T-cell (primary cell): ENCODE data around the gene CHAMP1. TPM values are rescaled to one million over a fixed set of nuclear protein-coding genes. Genes with fewer than 3 reads are reported as not detected.
"Not testable (repeated sequence)": the region's sequence is repeated elsewhere in the genome, so short reads cannot be mapped to it uniquely, and the experiment has no call there.

Experiments
- ATAC-seq, 4 experiments: fragments of 200-7000 bp in 3 of 4; fragments of 150-1000 bp in 1 of 4; cut with Tn5 transposase; replicated peaks in 1 of 4; 1 replicate in 3 of 4; 2 replicates in 1 of 4; pipeline ENCODE4 v1.10.0; 2021; ENCODE audit warnings: moderate library complexity in 3 of 4, mild to moderate bottlenecking in 2 of 4, moderate number of reproducible peaks in 1 of 4
- CTCF ChIA-PET, 2 donors: fragments of 300-600 bp; sonication (Branson Sonifier 250); formaldehyde crosslinking; loops; one replicate each; lab custom pipeline; 2022; ENCODE audit warnings: antibody characterized with exemption in 2 of 2; lab: Charles Lee
- POLR2A ChIA-PET, 2 donors: fragments of 300-600 bp; sonication (Branson Sonifier 250); formaldehyde crosslinking; loops; one replicate each; lab custom pipeline; 2022; ENCODE audit warnings: antibody characterized with exemption in 2 of 2; lab: Charles Lee
- DNase-seq, 35 experiments: peaks; one replicate each; pipeline versions ENCODE4 v3.0.0 to v3.0.0-alpha.2; 2013 to 2023
- H3K27ac ChIP-seq: one replicate; pipeline ENCODE4 v1.5.1; 2013; ENCODE audit warnings: low read length
- H3K27me3 ChIP-seq, 2 experiments: replicated peaks in 1 of 2; 1 replicate in 1 of 2; 2 replicates in 1 of 2; pipeline versions ENCODE4 v1.6.1 to v1.7.0; 2013; ENCODE audit warnings: low read length in 1 of 2, mixed read lengths in 1 of 2; ENCODE audit not compliant: control insufficient read depth in 2 of 2, insufficient read depth in 2 of 2; ENCODE audit errors: extremely low read depth in 1 of 2
- H3K36me3 ChIP-seq, 2 donors: 1 replicate in 1 of 2; 2 replicates in 1 of 2; pipeline versions ENCODE4 v1.6.1 to v1.7.0; 2013; ENCODE audit warnings: low read length in 1 of 2; ENCODE audit not compliant: control insufficient read depth in 2 of 2, insufficient read depth in 1 of 2; ENCODE audit errors: extremely low read depth in 1 of 2
- H3K4me1 ChIP-seq, 2 experiments: 1 replicate in 1 of 2; 2 replicates in 1 of 2; pipeline versions ENCODE4 v1.6.1 to v1.7.0; 2013; ENCODE audit warnings: low read length in 2 of 2, mixed read lengths in 1 of 2; ENCODE audit not compliant: insufficient read depth in 2 of 2, control insufficient read depth in 1 of 2; ENCODE audit errors: extremely low read depth in 1 of 2
- H3K4me3 ChIP-seq, 2 donors: 1 replicate in 1 of 2; 2 replicates in 1 of 2; pipeline versions ENCODE4 v1.5.1 to v1.7.0; 2013; ENCODE audit warnings: mild to moderate bottlenecking in 2 of 2, low read length in 1 of 2, moderate library complexity in 1 of 2; ENCODE audit not compliant: control insufficient read depth in 1 of 2; ENCODE audit errors: extremely low read depth in 1 of 2
- H3K9me3 ChIP-seq: 2 replicates; pipeline ENCODE4 v1.7.0; 2013
- H3K27ac Mint-ChIP-seq, 2 donors: one replicate each; pipeline ENCODE4 v1.8.0; 2020 to 2021; ENCODE audit warnings: mild to moderate bottlenecking in 2 of 2, mixed read lengths in 2 of 2
- H3K27me3 Mint-ChIP-seq, 2 donors: one replicate each; pipeline ENCODE4 v1.8.0; 2021 to 2022; ENCODE audit warnings: mixed read lengths in 2 of 2
- H3K36me3 Mint-ChIP-seq: one replicate; pipeline ENCODE4 v1.8.0; 2021; ENCODE audit warnings: mixed read lengths
- H3K4me1 Mint-ChIP-seq, 3 donors: one replicate each; pipeline ENCODE4 v1.8.0; 2020 to 2022; ENCODE audit warnings: mixed read lengths in 3 of 3, mild to moderate bottlenecking in 1 of 3
- H3K4me3 Mint-ChIP-seq, 3 donors: one replicate each; pipeline ENCODE4 v1.8.0; 2020 to 2022; ENCODE audit warnings: mild to moderate bottlenecking in 3 of 3, mixed read lengths in 3 of 3, moderate library complexity in 3 of 3
- H3K9me3 Mint-ChIP-seq, 3 donors: one replicate each; pipeline ENCODE4 v1.8.0; 2020 to 2022; ENCODE audit warnings: mixed read lengths in 3 of 3
- WGBS: methylation state at CpG from one replicate; pipeline ENCODE4 v1.1.5; 2013; ENCODE audit warnings: missing lambda C conversion rate; ENCODE audit not compliant: insufficient coverage; 5-methylcytosine and 5-hydroxymethylcytosine counted together
- total RNA-seq, 35 experiments: library from RNA in 6 of 35; stranded (reverse) in 6 of 35; fragments of 120-200 nt in 1 of 35; gene quantifications; one replicate each; pipeline versions ENCODE4 v1.2.1 to v1.2.4 and lab custom pipeline; 2013 to 2026

Gene CHAMP1
- total RNA-seq, 5 donors from 2014 or later (not counting 1 experiment from before 2014, with no cell fraction given): 14.0 to 21.7 (median 18.0) TPM

DNA sequence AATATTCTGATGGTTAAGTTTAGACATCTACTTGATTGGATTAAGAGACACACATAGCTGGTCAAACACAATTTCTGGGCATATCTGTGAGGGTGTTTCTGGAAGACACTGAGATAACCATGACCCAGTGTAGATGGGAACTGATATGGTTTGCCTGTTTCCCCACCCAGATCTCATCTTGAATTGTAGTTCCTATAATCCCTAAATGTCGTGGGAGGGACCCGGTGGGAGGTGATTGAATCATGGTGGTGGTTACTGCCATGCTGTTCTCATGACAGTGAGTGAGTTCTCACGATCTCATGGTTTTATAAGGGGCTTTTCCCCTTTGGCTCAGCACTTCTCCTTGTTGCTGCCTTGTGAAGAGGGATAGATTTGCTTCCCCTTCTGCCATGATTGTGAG lies 33.0 kb downstream of the CHAMP1 start:
- WGBS: no CpG with 5 or more reads among the region's 3 CpGs
- H3K36me3 Mint-ChIP-seq, CTCF ChIA-PET, H3K27me3 ChIP-seq, H3K4me3 ChIP-seq, H3K9me3 ChIP-seq, H3K4me1 Mint-ChIP-seq, ATAC-seq, DNase-seq, H3K27ac Mint-ChIP-seq, H3K9me3 Mint-ChIP-seq, H3K4me3 Mint-ChIP-seq, H3K27ac ChIP-seq, H3K36me3 ChIP-seq, H3K4me1 ChIP-seq: not testable (repeated sequence)
- peaks cover 11 to 41% of the 10 kb centered on the region in 2 donors for H3K27me3 Mint-ChIP-seq
- POLR2A ChIA-PET: interaction anchor here in 1 of 2 donors (0.7 kb wide), 1 partner anchor 27 kb away, joined by 3 read pairs; no protein-coding TSS in a partner anchor

DNA sequence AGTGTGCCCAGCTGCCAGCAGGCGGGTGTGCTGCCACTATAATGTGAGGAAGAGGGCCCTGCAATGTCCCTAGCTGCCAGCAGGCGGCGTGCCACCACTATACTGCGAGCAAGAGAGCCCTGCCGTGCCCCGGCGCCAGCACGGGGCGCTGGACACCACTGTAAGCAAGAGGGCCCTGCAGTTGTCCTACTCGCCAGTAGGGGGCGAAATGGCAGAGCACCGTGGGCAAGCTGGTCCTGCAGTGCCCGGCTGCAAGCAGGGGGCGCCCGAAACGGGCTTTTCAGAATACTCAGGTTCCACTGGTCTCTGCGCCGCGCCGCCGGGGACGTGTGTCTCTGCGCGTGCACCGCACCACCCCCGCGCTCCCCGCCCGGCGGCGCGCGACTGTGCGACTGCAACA lies 38.5 kb downstream of the CHAMP1 start:
- CTCF ChIA-PET, H3K27ac ChIP-seq, ATAC-seq, H3K4me1 ChIP-seq, H3K27me3 ChIP-seq, H3K4me3 ChIP-seq, H3K4me3 Mint-ChIP-seq, H3K9me3 Mint-ChIP-seq, H3K4me1 Mint-ChIP-seq, H3K9me3 ChIP-seq, POLR2A ChIA-PET, H3K36me3 Mint-ChIP-seq, H3K27ac Mint-ChIP-seq, H3K36me3 ChIP-seq: not testable (repeated sequence)
- peak in 17 of 35 experiments; percentile 6 to 49 (median 26) for DNase-seq
- 78% methylated on average over 23 of the region's 34 CpGs for WGBS
- H3K27me3 Mint-ChIP-seq: peaks cover 11 to 27% of the 10 kb centered on the region in 2 donors

DNA sequence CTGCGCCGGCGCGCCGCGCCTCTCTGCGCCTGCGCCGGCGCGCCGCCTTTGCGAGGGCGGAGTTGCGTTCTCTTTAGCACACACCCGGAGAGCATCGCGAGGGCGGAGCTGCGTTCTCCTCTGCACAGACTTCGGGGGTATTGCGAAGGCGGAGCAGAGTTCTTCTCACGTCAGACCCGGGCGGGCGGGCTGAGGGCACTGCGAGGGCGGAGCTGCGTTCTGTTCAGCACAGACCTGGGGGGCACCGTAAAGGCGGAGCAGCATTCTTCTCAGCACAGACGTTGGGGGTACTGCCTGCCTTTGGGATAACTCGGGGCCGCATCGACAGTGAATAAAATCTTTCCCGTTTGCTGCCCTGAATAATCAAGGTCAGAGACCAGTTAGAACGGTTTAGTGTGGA lies 39.1 kb downstream of the CHAMP1 start:
- ATAC-seq, H3K36me3 Mint-ChIP-seq, H3K4me1 ChIP-seq, H3K27ac Mint-ChIP-seq, H3K36me3 ChIP-seq, CTCF ChIA-PET, H3K9me3 Mint-ChIP-seq, H3K4me3 Mint-ChIP-seq, H3K4me1 Mint-ChIP-seq, DNase-seq, POLR2A ChIA-PET, H3K4me3 ChIP-seq, H3K27ac ChIP-seq, H3K9me3 ChIP-seq, H3K27me3 ChIP-seq: not testable (repeated sequence)
- 87% methylated on average over 9 of the region's 38 CpGs for WGBS
- peaks cover 11 to 21% of the 10 kb centered on the region in 2 donors for H3K27me3 Mint-ChIP-seq

Other genes starting within 250 kb of the CHAMP1 start
- gene RASA3, start 181.9 kb upstream of the CHAMP1 start, total RNA-seq: 100 to 1,000 TPM; 223 to 267 (median 238) TPM
- gene CFAP97D2, start 135.2 kb upstream of the CHAMP1 start, total RNA-seq: 1 to 10 TPM in 3 of 5 donors, under 1 TPM in 2; 0.92 to 4.5 (median 2.6) TPM
- 10 to 100 TPM; 61.5 to 97.8 (median 78.8) TPM for gene CDC16, start 79.6 kb upstream of the CHAMP1 start, total RNA-seq
- 100 to 1,000 TPM in 1 of 5 donors, 10 to 100 TPM in 4; 40.5 to 105 (median 68.0) TPM for gene UPF3A, start 32.9 kb upstream of the CHAMP1 start, total RNA-seq